GM19043 (cell line): Measurements from ENCODE around the gene WBP1L.
"Not testable (repeated sequence)": the region's sequence is repeated elsewhere in the genome, so short reads cannot be mapped to it uniquely, and the experiment has no call there.

ENCODE experiments used
- ATAC-seq: cut with Tn5 transposase; IDR thresholded peaks from one replicate; pipeline ENCODE4 v1.9.1; 2021; ENCODE audit warnings: low read depth; ENCODE audit not compliant: unreplicated experiment

Gene WBP1L

GRCh38 chr10:102757323-102757722, 13.6 kb downstream of the WBP1L start:
- no peak for ATAC-seq

DNA sequence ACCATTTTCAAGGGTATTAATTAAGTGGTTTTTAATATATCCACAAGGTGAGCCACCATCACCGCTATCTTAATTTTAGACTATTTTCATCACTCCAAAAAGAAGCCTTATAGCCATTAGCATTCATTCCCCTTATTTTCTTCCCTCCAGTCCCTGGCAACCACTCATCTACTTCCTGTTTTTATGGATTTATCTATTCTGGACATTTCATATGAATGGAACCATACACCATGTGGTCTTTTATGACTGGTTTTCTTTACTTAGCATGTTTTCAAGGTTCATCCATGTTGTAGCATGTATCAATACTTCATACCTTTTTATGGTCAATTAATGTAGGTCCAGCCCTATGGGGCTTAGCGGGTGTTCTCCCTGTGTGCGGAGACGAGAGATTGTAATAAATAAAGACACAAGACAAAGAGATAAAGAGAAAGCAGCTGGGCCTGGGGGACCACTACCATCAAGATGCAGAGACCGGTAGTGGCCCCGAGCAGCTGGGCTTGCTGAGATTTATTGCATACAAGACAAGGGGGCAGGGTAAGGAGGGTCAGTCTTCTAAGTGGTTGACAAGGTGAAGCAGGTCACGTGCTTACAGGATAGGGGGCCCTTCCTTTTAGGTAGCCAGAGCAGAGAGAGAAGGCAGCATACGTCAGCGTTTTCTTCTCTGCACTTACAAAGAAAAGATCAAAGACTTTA, 14.6 kb downstream of the WBP1L start:
- ATAC-seq = no peak

- ATAC-seq = not testable (repeated sequence)
Measured at GRCh38 chr10:102758933-102759262, 15.2 kb downstream of the WBP1L start.

DNA sequence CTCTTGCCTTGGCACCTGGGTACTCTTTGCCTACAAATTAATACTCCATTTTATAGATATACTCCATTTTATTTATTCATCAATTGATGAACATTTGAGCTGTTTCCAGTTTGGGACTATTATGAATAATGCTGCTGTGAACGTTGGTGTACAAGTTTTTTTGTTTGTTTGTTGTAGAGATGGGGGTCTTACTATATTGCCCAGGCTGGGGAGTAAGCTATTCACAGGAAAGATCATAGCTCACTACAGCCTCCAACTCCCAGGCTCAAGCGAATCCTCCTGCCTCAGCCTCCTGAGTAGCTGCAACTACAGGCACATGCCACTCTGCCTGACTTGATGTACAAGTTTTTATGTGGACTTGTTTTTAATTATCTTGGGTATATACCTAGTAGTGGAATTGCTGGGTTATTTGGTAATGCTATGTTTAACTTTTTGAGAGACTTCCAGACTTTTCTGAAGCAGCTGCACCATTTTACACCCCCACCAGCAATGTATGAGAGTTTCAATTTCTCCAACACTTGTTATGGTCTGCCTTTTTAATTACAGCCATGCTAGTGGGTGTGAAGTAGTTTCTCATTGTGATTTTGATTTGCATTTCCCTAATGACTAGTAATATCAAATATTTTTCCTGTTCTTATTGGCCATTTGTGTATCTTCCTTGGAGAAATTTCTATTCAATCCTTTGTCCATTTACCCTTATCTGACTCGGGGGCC, 15.9 kb downstream of the WBP1L start:
- no peak for ATAC-seq

- ATAC-seq = no peak
Measured at GRCh38 chr10:102761981-102762380, 18.2 kb downstream of the WBP1L start.

DNA sequence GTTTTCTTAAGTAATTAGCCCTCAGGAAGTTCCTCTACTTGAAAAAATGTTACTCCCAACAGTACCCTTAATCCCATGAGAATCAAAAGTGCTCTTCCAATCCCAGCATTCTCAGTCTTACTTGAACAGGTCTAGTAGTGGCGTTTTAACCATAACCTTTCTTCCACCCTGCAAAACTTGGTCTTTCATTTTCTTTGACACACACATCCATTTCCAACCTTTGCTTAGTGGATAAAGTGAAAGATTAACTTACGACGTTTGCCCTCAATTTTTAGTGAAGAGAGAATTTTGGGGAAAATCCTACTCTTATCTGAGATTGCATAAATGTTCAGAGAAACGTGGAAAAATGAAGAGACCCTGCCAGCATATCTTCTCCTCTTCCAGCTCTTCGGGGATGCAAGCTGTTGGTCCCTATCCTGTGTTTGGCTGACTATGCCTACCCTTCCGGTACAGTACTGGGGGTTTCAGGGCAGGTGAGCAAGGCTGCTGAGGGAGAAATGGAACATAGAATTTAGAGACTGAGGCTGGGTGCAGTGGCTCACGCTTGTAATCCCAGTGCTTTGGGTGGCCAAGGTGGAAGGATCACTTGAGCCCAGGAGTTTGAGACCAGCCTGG, 18.8 kb downstream of the WBP1L start:
- no peak for ATAC-seq

DNA sequence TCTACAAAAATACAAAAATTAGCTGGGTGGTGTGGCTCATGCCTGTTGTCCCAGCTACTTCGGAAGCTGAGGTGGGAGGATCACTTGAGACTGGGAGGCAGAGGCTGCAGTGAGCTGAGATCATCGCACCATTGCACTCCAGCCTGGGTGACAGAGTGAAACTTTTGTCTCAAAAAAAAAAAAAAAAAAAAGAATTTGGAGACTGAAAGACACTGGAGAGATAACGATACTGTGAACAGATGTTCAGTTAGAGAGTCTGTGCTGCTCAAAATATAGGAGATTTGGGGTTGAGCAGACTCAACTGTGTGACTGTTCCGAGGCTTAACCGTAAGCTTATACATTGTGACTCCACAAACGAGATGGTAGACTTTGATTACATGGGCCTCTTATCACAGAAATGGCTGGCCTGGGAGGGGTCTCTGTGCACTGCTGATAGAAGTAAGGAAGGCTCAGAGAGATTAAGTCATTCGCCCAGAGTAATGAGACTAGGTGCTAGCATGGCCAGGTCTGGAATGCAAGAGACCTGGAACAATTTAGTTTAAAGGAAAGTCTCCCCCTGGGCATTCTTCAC, 19.4 kb downstream of the WBP1L start:
- ATAC-seq = no peak

DNA sequence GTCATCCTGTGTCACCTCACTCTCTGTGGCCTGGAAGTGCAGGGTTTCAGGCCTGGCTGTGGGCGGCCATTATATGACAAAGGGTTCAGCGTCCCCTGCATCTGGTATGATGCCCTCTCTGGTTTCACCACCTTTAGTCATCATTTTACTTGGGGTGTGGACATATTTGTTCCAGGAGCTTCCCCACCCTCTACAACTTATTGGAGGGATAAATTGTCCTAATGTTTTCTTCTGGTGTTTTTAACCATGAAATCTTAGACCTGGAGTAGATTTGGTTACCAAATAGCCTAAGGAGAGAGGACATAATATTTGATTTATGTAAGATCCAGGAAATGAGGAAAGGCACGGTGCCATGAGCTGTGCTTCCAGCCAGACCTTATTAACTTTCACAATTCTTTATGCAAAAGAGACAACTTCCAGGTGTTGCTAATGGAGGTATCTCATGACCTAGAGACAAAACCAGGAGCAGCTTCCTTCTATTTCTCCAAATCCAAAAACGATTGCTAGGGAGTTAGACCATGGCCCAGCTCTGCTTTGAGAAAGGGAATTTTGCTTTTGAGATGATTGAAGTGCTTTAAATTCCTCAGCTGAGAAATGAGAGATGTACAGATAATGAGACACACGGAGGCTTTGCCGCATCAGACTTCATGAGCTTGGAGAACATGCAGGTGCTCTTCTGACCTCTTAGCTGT, 20.9 kb downstream of the WBP1L start:
- ATAC-seq = no peak

- ATAC-seq = no peak
Measured at GRCh38 chr10:102765336-102765735, 21.6 kb downstream of the WBP1L start.

- no peak for ATAC-seq
Measured at GRCh38 chr10:102767428-102768160, 23.8 kb downstream of the WBP1L start.

DNA sequence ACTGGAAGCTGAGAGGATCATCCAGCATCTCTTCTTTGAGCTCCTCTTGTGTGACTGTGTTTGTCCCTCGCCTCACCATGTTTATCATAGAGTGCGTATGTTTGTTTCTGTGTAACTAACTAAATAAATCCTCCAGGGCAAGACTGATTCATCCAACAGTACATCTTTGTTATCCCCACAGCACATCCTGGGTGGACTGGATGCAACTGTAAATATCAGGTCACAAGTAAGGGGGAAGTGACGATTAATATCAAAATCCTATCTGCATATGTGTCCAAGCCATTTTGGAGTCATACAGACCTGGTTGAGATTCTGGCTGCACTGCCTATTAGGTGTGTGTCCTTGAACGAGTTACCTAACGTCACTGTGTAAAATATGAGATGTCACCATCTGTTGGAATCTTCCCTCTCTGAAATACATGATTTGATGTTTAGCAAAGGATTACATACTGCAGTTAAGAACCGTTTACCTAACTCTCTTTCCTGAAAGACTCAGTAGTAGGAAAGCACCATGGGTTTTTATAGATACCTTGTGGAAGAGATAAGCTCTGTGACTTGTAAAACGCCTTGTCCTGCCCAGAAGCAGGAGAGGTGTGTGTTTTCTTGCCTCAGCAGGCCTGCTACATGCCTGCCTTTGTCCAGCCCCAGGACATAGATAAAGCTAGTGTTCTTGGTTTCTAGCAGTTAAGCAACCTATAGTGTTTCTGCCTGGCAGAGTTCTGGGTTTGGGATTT, 25.8 kb downstream of the WBP1L start:
- no peak for ATAC-seq

DNA sequence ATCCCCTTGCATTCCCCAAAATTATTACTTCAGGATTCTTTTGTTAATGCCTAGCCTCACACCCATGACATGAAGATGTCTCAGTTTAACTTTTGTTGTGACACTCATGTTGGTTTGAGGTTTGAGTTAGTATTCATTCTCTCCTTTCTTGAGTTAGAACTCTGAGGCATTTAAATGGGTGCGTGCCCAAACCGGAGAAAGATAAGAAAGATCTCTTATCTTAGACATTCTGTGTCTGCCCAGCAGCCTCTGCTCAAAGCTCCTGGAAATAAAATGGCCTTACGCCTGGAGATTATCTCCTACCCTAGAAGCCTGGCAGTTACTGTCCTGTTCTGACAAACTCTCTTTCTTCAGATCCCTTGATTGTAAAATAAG, 26.3 kb downstream of the WBP1L start:
- no peak for ATAC-seq

DNA sequence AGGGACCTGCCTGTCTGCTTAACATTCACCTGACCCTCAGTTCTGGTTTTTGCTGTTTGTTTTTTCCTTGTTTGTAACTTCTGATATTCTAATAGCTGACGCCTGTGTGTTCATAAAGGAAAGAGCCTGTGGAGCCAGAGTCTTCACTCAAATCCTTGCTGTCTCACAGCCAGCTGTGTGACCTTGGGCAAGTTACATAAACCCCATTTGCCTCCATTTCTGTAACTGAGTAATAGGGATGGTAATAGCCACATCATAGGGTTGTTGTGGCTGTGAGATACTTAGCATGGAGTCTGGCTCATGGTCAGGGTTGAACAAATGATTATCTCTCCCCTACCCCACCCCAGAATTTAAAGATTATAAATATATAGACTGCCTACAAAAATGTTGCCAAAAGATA, 27.0 kb downstream of the WBP1L start:
- no peak for ATAC-seq

DNA sequence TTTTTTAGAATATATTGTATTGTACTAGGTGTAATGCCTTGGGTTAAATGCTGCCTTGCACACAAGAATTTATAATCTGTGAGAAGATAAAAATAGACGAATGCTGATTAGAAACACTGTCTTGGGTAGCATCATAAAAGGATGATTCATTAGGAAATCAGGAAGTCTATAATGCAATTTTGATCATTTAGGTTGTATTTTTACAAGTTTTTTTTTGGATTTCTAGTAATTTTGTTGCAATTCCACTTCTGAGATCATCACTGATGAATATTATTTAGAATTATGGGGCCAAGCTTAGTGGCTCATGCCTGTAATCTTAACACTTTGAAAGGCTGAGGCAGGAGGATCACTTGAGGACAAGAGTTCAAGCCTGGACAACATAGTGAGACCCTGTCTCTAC, 29.6 kb downstream of the WBP1L start:
- ATAC-seq = no peak

GRCh38 chr10:102773986-102774385, 30.2 kb downstream of the WBP1L start:
- no peak for ATAC-seq

DNA sequence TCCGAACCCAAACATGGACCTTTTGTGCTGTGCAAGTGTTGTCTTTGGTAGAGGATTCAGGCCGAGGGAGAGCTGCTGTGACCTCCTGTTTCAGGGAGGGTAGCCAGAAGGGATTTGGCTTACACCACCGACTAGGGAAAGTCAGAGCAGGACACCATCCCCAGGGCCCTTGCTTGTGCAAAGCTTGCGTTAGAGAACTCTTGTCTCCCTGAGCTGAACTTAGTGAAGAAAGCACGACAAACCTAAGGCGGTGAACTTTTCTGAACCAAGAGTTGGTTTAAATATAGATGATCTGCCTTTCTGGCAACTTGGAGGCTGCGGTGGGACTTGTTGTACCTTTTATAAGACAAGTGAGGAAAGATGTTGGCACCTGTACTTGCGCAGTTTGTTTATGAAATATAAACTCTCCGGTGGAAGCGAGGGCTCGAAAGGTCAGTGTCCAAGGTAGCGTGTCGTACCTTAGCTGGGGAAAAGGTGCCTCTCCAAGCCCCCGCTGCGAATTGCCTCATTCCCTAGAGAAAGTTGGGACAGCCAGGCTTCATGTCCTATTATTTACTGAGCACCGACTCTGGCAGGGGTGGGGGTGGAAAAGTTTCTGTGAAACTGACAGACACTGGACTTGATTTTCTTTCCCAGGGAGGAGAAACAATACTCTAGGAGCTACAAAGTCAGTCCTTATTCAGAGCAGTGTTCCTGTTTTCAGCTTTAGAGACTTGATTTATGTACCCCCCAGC, 31.6 kb downstream of the WBP1L start:
- ATAC-seq = no peak

DNA sequence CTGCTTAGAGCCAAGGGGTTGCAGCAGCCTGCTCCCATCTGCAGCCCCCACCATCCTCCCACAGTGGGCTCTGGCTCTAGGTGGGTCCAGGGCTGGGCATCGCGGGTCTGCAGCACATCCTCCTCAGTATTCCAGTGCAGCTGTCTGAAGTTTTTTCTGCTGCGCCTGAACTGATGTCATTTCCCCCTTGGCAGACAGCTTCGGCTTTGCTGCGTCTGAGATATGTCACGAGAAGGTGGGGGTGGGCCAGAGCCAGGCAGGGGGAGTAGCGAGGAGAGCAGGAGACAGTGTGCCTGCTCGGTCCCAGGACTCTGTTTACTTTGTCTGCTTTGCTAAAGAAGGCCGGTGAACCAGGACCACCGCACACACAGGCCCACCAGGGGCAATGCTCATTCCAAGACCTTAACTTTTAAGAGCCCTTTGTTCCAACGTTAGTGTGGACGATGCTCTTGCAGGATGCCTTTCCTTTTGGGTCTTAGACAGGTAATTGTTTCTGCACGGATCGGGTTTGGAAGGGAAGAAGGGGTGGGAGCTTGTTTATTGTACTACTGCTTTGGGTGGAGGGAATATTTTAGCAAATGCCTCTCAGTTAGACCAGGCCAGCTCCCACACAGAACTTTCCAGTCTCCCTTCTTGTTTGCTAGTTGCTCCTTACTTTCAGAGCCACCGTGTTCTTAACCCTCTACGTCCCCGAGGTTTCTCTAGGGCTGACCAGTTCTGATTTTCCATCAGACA, 32.4 kb downstream of the WBP1L start:
- no peak for ATAC-seq

DNA sequence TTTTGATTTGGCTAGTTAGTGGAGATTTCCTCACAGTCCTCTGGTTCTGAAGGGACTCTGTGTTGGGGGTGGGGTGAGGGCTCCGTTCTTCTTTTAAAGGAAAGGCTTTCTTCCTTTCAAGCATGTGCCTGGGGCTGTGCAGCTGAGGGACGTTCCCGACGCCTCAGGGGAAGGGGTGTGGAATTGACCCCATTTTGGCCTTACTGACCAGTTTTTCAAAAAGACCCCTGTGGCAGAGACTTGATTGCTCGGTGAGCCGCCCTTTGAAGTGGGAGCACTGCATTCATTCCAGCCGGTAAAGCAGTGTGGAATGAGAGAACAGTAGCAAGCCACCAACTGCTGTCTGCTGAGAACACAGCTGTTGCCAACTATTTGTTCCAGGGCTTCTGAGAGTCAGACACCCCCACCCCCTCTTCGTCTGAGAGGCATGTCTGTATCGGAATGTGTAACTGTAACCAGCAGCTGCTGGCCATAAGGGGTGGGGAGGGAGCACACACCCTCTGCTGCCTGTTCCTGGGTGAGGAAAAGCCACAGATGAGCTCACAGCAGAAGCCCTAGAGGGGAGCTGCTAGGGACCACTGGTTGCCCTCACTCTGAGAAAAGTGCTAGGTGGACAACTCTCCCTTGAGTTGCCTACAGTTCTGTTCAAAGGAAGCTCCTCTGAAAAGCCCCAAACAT, 33.2 kb downstream of the WBP1L start:
- ATAC-seq = no peak
